Keratinocyte (primary cell): ENCODE data around the gene SLC35F2.

ENCODE experiments used
- CTCF ChIP-seq, 3 experiments: IDR thresholded peaks in 1 of 3; conservative IDR thresholded peaks in 1 of 3; optimal IDR thresholded peaks in 1 of 3; 2 replicates in 2 of 3; 3 replicates in 1 of 3; pipeline versions ENCODE3 to v1.5.1; 2011; ENCODE audit warnings: low read length in 3 of 3, mild to moderate bottlenecking in 3 of 3, moderate library complexity in 2 of 3, control low read depth in 1 of 3, inconsistent platforms in 1 of 3; ENCODE audit not compliant: insufficient read depth in 2 of 3; ENCODE audit errors: extremely low read depth in 1 of 3
- EZH2 ChIP-seq: IDR thresholded peaks from one replicate; pipeline ENCODE4 v1.6.1; 2012; ENCODE audit warnings: inconsistent platforms, mild to moderate bottlenecking, low read length, moderate library complexity

- no peak for TF ChIP-seq CTCF (optimal IDR thresholded peaks at IDR 0.05 in 1 of 3, IDR thresholded peaks at IDR 0.05 in 1 of 3, conservative IDR thresholded peaks at IDR 0.05 in 1 of 3; ENCODE audit: extremely low read depth in 1 of 3, insufficient read depth in 2 of 3, low read length in 3 of 3)
- TF ChIP-seq EZH2: no peak
These were observed 68.8 kb downstream of the SLC35F2 start for GRCh38 chr11:107789767-107790166.
